Neural crest cell (in vitro differentiated cells): Measurements from ENCODE around the gene ZFYVE16. TPM values are rescaled to one million over a fixed set of nuclear protein-coding genes. Genes with fewer than 3 reads are reported as not detected.
"Not testable (repeated sequence)": the region's sequence is repeated elsewhere in the genome, so short reads cannot be mapped to it uniquely, and the experiment has no call there.

Experiments
- DNase-seq: peaks from one replicate; pipeline ENCODE4 v3.0.0; 2021; ENCODE audit warnings: low read depth, mixed read lengths, low spot score
- H3K27ac Mint-ChIP-seq: one replicate; pipeline ENCODE4 v1.8.0; 2021; ENCODE audit warnings: mild to moderate bottlenecking, mixed read lengths; ENCODE audit not compliant: unreplicated experiment
- H3K27me3 Mint-ChIP-seq: 2 replicates; pipeline ENCODE4 v1.8.0; 2021; ENCODE audit warnings: low read depth, mild to moderate bottlenecking, mixed read lengths
- H3K36me3 Mint-ChIP-seq: 2 replicates; pipeline ENCODE4 v1.8.0; 2021; ENCODE audit warnings: low read depth, mild to moderate bottlenecking, mixed read lengths
- H3K4me1 Mint-ChIP-seq: 2 replicates; pipeline ENCODE4 v1.8.0; 2021; ENCODE audit warnings: mixed read lengths
- H3K4me3 Mint-ChIP-seq: one replicate; pipeline ENCODE4 v1.8.0; 2021; ENCODE audit warnings: mild to moderate bottlenecking, mixed read lengths
- H3K9me3 Mint-ChIP-seq: 2 replicates; pipeline ENCODE4 v1.8.0; 2021; ENCODE audit warnings: mixed read lengths
- total RNA-seq: library from RNA; stranded (reverse); gene quantifications from 2 replicates; pipeline ENCODE4 v1.2.1, GENCODE V29; 2021
- TF ChIP-seq, protein P1 (sequence below): fragments of 200-600 bp; sonication (generic); conservative IDR thresholded peaks from 2 replicates; pipeline ENCODE4 v1.5.0; 2021; ENCODE audit warnings: antibody characterized with exemption, mild to moderate bottlenecking

The ZFYVE16 gene
- total RNA-seq, 1 donor from 2014 or later = 71.4 TPM

DNA sequence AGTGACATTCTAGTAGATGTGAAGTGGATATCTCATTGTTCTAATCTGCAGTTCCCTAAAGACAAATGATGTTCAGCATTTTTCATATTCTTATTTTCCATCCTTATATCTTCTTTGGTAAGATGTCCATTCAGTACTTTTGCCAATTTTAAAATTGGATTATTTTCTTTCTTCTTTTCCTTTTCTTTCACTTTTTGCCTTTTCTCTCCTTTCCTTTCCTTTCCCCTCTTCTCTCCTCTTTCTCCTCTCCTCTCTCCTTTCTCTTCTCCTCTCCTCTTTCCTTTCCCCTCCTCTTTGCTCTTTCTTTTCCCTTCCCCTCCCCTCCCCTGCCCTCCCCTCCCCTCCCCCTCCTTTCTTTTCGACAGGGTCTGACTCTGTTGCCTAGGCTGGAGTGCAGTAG is 10.1 kb downstream of the ZFYVE16 start:
- DNase-seq = no peak
- H3K27me3 Mint-ChIP-seq = no peaks in the 10 kb centered on the region
- H3K36me3 Mint-ChIP-seq = peaks cover 32% of the 10 kb centered on the region
- peaks cover 3% of the 10 kb centered on the region for H3K9me3 Mint-ChIP-seq
- TF ChIP-seq, protein P1, sequence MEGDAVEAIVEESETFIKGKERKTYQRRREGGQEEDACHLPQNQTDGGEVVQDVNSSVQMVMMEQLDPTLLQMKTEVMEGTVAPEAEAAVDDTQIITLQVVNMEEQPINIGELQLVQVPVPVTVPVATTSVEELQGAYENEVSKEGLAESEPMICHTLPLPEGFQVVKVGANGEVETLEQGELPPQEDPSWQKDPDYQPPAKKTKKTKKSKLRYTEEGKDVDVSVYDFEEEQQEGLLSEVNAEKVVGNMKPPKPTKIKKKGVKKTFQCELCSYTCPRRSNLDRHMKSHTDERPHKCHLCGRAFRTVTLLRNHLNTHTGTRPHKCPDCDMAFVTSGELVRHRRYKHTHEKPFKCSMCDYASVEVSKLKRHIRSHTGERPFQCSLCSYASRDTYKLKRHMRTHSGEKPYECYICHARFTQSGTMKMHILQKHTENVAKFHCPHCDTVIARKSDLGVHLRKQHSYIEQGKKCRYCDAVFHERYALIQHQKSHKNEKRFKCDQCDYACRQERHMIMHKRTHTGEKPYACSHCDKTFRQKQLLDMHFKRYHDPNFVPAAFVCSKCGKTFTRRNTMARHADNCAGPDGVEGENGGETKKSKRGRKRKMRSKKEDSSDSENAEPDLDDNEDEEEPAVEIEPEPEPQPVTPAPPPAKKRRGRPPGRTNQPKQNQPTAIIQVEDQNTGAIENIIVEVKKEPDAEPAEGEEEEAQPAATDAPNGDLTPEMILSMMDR = no peak
- H3K4me1 Mint-ChIP-seq = peaks cover 3% of the 10 kb centered on the region
- H3K4me3 Mint-ChIP-seq = no peak overlapping the region
- H3K27ac Mint-ChIP-seq = no peak overlapping the region

DNA sequence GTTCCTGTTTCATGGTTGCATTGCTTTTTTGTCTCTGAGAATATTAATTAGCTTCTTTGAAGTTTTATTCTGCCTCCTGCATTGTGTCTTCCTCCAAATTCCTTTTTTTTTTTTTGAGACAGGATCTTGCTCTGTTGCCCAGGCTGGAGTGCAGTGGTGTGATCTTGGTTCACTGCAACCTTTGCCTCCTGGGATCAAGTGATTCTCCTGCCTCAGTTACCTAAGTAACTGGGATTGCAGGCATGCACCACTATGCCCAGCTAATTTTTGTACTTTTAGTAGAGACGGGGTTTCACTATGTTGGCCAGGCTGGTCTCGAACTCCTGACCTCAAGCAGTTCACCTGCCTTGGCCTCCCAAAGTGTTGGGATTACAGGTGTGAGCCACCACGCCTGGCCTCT is 16.5 kb downstream of the ZFYVE16 start:
- not testable (repeated sequence) for H3K4me3 Mint-ChIP-seq, H3K27ac Mint-ChIP-seq, H3K27me3 Mint-ChIP-seq, DNase-seq, H3K4me1 Mint-ChIP-seq
- peaks cover 65% of the 10 kb centered on the region for H3K36me3 Mint-ChIP-seq
- peaks cover 17% of the 10 kb centered on the region for H3K9me3 Mint-ChIP-seq

DNA sequence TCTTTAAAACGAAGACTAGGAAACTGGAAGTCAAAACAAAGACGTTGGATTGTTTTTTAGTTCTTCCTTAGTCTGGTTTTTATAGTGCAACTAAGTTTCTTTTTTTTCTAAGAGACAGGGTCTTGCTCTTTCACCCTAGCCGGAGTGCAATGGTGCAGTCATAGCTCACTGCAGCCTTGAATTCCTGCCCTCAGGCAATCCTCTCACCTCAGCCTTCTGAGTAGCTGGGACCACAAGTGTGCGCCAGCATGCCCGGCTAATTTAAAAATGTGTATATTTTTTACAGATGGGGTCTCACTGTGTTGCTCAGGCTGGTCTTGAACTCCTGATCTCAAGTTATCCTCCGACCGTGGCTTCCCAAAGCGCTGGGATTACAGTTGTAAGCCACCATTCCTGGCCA is 27.6 kb downstream of the ZFYVE16 start:
- TF ChIP-seq, protein P1 = no peak

DNA sequence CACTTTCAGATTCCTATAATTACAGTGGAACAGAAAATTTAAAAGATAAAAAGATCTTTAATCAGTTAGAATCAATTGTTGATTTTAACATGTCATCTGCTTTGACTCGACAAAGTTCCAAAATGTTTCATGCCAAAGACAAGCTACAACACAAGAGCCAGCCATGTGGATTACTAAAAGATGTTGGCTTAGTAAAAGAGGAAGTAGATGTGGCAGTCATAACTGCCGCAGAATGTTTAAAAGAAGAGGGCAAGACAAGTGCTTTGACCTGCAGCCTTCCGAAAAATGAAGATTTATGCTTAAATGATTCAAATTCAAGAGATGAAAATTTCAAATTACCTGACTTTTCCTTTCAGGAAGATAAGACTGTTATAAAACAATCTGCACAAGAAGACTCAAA is 29.5 kb downstream of the ZFYVE16 start:
- TF ChIP-seq, protein P1 = no peak
- no peak for DNase-seq
- Mint-ChIP-seq H3K27ac (no peak overlapping the region), H3K36me3 (peaks cover 28% of the 10 kb centered on the region), H3K9me3 (no peaks in the 10 kb centered on the region), H3K4me1 (no peaks in the 10 kb centered on the region), H3K4me3 (no peak overlapping the region), H3K27me3 (no peaks in the 10 kb centered on the region)

More for the DNA sequence above, 27.6 kb downstream of the ZFYVE16 start:
- no peak for DNase-seq
- Mint-ChIP-seq H3K9me3 (peaks cover 2% of the 10 kb centered on the region), H3K4me1 (no peaks in the 10 kb centered on the region), H3K36me3 (peaks cover 37% of the 10 kb centered on the region), H3K4me3 (no peak overlapping the region), H3K27ac (no peak overlapping the region), H3K27me3 (no peaks in the 10 kb centered on the region)

DNA sequence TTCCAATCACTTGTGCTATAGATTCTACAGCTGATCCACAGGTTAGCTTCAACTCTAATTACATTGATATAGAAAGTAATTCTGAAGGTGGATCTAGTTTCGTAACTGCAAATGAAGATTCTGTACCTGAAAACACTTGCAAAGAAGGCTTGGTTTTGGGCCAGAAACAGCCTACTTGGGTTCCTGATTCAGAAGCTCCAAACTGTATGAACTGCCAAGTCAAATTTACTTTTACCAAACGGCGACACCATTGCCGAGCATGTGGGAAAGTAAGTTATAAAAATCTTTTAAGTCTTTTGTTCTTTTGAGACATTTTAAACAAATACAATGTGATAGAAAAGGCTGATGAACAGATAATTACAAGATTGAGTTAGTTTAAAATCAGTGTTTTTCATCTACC is 30.9 kb downstream of the ZFYVE16 start:
- no peaks in the 10 kb centered on the region for H3K27me3 Mint-ChIP-seq
- DNase-seq = no peak
- TF ChIP-seq, protein P1 = no peak
- no peaks in the 10 kb centered on the region for H3K9me3 Mint-ChIP-seq
- peaks cover 28% of the 10 kb centered on the region for H3K36me3 Mint-ChIP-seq
- no peak overlapping the region for H3K27ac Mint-ChIP-seq
- no peak overlapping the region for H3K4me3 Mint-ChIP-seq
- H3K4me1 Mint-ChIP-seq = no peaks in the 10 kb centered on the region

DNA sequence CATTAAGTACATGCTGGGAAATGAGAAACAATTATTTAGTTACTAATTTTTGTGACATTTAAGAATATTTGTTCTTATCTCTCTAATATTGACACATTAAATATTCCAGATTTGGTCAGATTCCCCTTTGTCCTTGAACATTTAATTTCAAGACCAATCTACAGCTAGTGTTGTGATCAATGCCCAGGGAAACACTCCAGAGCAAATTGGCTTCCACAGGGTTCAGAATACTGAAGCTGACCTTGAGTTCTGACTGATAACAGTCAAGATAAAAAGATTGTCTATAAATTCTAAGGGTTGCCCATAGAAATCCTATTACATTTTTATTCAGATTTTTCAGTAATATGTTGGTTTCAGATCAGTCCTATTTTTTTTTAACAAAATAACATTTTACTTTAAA is 31.3 kb downstream of the ZFYVE16 start:
- TF ChIP-seq, protein P1 = no peak
- Mint-ChIP-seq H3K27me3 (no peaks in the 10 kb centered on the region), H3K27ac (no peak overlapping the region), H3K36me3 (peaks cover 26% of the 10 kb centered on the region), H3K4me1 (no peaks in the 10 kb centered on the region), H3K4me3 (no peak overlapping the region), H3K9me3 (no peaks in the 10 kb centered on the region)
- DNase-seq = no peak
